Cardiac fibroblast (primary cell): ENCODE measurements around the gene HLA-G.

Experiments used
- DNase-seq, 2 donors: peaks; one replicate each; pipeline versions ENCODE4 v3.0.0 to v3.0.0-alpha.2; 2010; ENCODE audit warnings: low read depth in 2 of 2
- H3K4me3 ChIP-seq, 2 donors: replicated peaks in 1 of 2; 1 replicate in 1 of 2; 2 replicates in 1 of 2; pipeline ENCODE4 v1.5.1; 2011; ENCODE audit warnings: low read depth in 2 of 2, low read length in 2 of 2, mild to moderate bottlenecking in 2 of 2, moderate library complexity in 1 of 2
- TF ChIP-seq, protein P1 (sequence below): IDR thresholded peaks from one replicate; pipeline ENCODE4 v1.5.1; 2011; ENCODE audit warnings: low read depth, mild to moderate bottlenecking, low read length, inconsistent platforms

The HLA-G gene

DNA sequence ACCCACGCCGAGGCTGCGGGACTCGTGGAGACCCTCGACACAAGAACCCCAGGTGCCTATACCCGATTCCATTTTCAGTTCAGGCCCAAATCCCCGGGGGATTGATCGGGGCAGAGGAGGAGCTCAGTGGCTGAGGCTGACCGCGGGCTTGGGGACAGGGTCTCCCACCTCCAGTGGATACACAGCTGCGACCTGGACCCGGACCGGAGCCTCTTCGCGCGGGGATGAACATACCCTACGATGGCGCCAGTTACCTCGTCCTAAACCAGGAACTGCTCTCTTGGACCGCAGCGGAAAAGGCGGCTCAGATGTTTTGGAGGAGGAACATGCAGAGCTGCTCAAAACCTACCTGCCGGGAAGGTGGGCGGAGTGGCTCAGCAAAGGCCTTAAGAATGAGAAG lies 27.4 kb upstream of the HLA-G start:
- DNase-seq = no peak
- H3K4me3 ChIP-seq = no peak overlapping the region
- TF ChIP-seq, protein P1, sequence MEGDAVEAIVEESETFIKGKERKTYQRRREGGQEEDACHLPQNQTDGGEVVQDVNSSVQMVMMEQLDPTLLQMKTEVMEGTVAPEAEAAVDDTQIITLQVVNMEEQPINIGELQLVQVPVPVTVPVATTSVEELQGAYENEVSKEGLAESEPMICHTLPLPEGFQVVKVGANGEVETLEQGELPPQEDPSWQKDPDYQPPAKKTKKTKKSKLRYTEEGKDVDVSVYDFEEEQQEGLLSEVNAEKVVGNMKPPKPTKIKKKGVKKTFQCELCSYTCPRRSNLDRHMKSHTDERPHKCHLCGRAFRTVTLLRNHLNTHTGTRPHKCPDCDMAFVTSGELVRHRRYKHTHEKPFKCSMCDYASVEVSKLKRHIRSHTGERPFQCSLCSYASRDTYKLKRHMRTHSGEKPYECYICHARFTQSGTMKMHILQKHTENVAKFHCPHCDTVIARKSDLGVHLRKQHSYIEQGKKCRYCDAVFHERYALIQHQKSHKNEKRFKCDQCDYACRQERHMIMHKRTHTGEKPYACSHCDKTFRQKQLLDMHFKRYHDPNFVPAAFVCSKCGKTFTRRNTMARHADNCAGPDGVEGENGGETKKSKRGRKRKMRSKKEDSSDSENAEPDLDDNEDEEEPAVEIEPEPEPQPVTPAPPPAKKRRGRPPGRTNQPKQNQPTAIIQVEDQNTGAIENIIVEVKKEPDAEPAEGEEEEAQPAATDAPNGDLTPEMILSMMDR = no peak

GRCh38 chr6:29806387-29806786 lies 21.2 kb upstream of the HLA-G start:
- TF ChIP-seq, protein P1 = no peak
- no peak for DNase-seq
- no peak overlapping the region for H3K4me3 ChIP-seq

- H3K4me3 ChIP-seq = no peak overlapping the region
- TF ChIP-seq, protein P1 = no peak
- DNase-seq = no peak
Observed at GRCh38 chr6:29809249-29809648, 18.4 kb upstream of the HLA-G start.

- TF ChIP-seq, protein P1 = no peak
- no peak for DNase-seq
- no peak overlapping the region for H3K4me3 ChIP-seq
Observed at GRCh38 chr6:29810371-29810770, 17.3 kb upstream of the HLA-G start.

DNA sequence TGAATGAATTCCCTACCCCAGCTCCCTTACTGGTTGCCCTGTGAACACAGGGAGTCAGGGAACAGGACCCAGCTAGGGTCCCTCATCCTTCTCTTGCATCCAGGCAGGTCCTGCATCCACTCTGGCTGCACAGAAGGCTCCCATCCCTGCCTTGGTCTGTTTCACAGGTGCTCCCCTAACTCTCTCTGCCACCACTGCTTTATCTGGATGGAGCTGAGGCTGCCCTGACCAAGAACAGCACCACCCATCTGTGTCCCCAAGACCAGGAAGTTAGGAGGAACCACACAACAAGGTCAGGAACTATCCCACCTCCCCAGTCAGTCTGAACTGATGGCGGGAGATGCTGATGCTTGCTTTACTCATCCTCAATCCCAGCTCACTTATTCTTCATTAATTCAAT lies 16.2 kb upstream of the HLA-G start:
- H3K4me3 ChIP-seq = no peak overlapping the region
- TF ChIP-seq, protein P1 = no peak
- DNase-seq = no peak

GRCh38 chr6:29813066-29813465 lies 14.6 kb upstream of the HLA-G start:
- no peak for DNase-seq
- no peak overlapping the region for H3K4me3 ChIP-seq
- TF ChIP-seq, protein P1 = no peak

DNA sequence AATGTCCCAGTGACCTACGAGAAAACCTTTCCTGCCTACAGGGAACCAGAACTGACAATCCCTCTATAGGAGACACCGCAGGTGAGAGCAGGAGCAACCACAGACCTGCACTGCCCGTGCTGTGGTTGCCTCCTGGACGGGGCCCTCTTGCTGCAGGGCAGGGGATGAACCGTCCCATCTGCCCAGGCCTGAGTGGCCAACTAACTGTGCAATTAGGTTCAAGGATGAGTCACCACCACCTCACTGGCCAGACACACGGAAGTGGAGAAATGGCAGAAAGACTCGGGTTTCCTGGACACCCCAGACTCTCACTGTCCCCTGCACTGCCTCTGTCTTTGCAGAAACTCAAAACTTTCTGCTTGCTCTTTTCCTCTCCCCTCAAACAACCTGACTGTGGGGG lies 13.8 kb upstream of the HLA-G start:
- TF ChIP-seq, protein P1 = no peak
- peak in 1 of 2 donors; percentile 38 for DNase-seq
- no peak overlapping the region for H3K4me3 ChIP-seq
